Calu3 (cell line): ENCODE measurements around the gene VPS26A. TPM values are rescaled to one million over a fixed set of nuclear protein-coding genes. Genes with fewer than 3 reads are reported as not detected.

Experiments
- BruUV-seq: library from RNA; stranded (reverse); fragments of 400-500 nt; replicated peaks from 2 replicates; lab custom pipeline; 2021; lab: Mats Ljungman, UMichigan
- CTCF ChIA-PET: fragments of 300-600 bp; sonication (Branson Sonifier 250); formaldehyde crosslinking; loops from one replicate; lab custom pipeline; 2022; ENCODE audit warnings: antibody characterized with exemption; lab: Charles Lee
- DNase-seq: peaks from one replicate; pipeline ENCODE4 v3.0.0; 2022
- H3K27ac Mint-ChIP-seq: one replicate; pipeline ENCODE4 v1.8.0; 2022; ENCODE audit warnings: mixed read lengths; ENCODE audit not compliant: unreplicated experiment
- H3K27me3 Mint-ChIP-seq: one replicate; pipeline ENCODE4 v1.8.0; 2022; ENCODE audit warnings: mixed read lengths; ENCODE audit not compliant: unreplicated experiment
- H3K36me3 Mint-ChIP-seq: one replicate; pipeline ENCODE4 v1.8.0; 2022; ENCODE audit warnings: mild to moderate bottlenecking, moderate library complexity, mixed read lengths; ENCODE audit not compliant: insufficient read depth, unreplicated experiment
- H3K4me1 Mint-ChIP-seq: one replicate; pipeline ENCODE4 v1.8.0; 2022; ENCODE audit warnings: mild to moderate bottlenecking, low read depth, mixed read lengths; ENCODE audit not compliant: unreplicated experiment
- H3K4me3 Mint-ChIP-seq: one replicate; pipeline ENCODE4 v1.8.0; 2022; ENCODE audit warnings: mild to moderate bottlenecking, low read depth, moderate library complexity, mixed read lengths; ENCODE audit not compliant: unreplicated experiment
- H3K9me3 Mint-ChIP-seq: one replicate; pipeline ENCODE4 v1.8.0; 2022; ENCODE audit warnings: low read depth, mixed read lengths; ENCODE audit not compliant: unreplicated experiment
- intact Hi-C: fragments of 100-400 bp; cut with micrococcal nuclease; formaldehyde crosslinking; loops from one replicate; pipeline ENCODE4 v1.10.0; 2022; ENCODE audit not compliant: unreplicated experiment
- total RNA-seq: library from RNA; stranded (reverse); gene quantifications from 2 replicates; pipeline ENCODE4 v1.2.3, GENCODE V29; 2022
- TF ChIP-seq, protein P1 (sequence below): fragments of 200-600 bp; IDR thresholded peaks from one replicate; pipeline ENCODE4 v1.8.0; 2022; ENCODE audit warnings: antibody characterized with exemption; ENCODE audit not compliant: unreplicated experiment

VPS26A gene
- total RNA-seq, 1 experiment from 2014 or later, result 80.3 TPM

DNA sequence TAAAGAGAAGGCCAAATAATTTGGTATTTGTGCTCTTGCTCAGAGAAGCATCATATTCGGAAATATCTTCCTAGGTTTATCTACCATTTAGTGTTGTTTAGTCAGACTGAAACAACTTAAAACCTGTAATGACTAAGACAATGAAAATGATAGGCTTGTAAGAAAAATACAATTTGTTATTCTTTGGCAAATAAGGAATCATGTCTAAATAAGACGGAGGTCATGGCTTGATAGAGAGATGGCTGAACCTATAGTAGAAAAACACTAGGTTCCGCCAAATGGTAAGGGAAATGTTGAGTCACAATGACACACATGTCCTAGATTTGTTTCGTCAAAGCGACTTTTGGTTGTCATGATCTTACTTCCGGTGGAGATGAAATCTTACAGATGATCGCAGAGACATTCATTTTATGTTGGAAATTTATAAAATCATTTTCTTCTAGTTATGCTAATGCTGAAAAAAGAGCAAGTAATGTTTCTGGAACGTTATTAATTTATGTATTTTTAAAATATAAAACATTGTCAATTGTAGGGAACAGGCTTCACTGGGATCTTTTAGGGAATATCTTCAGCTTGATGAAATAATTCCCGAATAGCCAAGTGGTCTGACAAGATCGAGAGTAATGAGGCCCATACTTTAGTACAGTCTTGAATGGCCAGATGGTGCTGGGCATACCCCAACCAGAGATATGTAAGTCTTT, 35.0 kb upstream of the VPS26A start:
- CTCF ChIA-PET, result no interaction called here
- Mint-ChIP-seq H3K4me3 (no peak overlapping the region), H3K4me1 (no peaks in the 10 kb centered on the region), H3K9me3 (no peaks in the 10 kb centered on the region), H3K27me3 (no peaks in the 10 kb centered on the region), H3K27ac (no peak overlapping the region), H3K36me3 (no peaks in the 10 kb centered on the region)
- TF ChIP-seq, protein P1, sequence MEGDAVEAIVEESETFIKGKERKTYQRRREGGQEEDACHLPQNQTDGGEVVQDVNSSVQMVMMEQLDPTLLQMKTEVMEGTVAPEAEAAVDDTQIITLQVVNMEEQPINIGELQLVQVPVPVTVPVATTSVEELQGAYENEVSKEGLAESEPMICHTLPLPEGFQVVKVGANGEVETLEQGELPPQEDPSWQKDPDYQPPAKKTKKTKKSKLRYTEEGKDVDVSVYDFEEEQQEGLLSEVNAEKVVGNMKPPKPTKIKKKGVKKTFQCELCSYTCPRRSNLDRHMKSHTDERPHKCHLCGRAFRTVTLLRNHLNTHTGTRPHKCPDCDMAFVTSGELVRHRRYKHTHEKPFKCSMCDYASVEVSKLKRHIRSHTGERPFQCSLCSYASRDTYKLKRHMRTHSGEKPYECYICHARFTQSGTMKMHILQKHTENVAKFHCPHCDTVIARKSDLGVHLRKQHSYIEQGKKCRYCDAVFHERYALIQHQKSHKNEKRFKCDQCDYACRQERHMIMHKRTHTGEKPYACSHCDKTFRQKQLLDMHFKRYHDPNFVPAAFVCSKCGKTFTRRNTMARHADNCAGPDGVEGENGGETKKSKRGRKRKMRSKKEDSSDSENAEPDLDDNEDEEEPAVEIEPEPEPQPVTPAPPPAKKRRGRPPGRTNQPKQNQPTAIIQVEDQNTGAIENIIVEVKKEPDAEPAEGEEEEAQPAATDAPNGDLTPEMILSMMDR, result no peak
- BruUV-seq, result no TSS peak
- DNase-seq, result no peak
- intact Hi-C loops, result no loop called here

DNA sequence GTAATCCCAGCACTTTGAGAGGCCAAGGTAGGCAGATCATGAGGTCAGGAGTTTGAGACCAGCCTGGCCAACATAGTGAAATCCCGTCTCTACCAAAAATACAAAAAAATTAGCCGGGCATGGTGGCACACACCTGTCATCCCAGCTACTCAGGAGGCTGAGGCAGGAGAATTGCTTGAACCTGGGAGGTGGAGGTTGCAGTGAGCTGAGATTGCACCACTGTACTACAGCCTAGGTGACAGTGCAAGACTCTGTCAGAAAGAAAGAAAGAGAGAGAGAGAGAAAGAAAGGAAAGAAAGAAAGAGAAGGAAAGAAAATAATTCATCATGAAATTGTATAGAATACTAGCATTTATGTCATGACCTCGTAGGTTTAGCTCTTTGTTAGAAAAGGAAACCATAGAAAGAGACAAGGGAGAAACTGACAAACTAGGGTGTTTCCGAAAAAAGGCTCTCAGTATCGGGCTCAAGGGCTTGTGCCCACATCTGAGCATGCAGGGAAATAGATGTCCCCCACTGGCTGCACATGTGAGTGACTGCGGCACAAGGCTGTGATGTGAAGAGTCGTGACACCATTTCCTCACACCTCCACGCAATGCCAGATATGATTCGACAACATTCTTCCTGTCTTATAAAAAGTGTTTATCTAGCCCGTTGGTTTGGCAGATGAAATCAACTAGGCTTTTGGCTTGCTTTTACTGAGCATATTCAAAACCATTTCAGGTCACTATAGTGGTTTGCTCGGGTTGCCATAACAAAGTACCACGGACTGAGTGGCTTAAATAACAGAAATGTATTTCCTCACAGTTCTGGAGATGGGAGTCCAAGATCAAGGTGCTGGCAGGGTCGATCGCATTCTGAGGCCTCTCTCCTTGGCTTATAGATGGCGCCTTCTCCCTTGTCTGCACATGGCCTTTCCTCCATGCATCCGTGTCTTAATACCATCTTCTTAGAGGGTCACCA, 34.1 kb upstream of the VPS26A start:
- TF ChIP-seq, protein P1, result no peak
- no peaks in the 10 kb centered on the region for H3K4me1 Mint-ChIP-seq
- BruUV-seq, result no TSS peak
- CTCF ChIA-PET, result no interaction called here
- H3K36me3 Mint-ChIP-seq, result no peaks in the 10 kb centered on the region
- H3K9me3 Mint-ChIP-seq, result no peaks in the 10 kb centered on the region
- H3K4me3 Mint-ChIP-seq, result no peak overlapping the region
- DNase-seq, result no peak
- no peaks in the 10 kb centered on the region for H3K27me3 Mint-ChIP-seq
- no peak overlapping the region for H3K27ac Mint-ChIP-seq
- intact Hi-C loops, result no loop called here

DNA sequence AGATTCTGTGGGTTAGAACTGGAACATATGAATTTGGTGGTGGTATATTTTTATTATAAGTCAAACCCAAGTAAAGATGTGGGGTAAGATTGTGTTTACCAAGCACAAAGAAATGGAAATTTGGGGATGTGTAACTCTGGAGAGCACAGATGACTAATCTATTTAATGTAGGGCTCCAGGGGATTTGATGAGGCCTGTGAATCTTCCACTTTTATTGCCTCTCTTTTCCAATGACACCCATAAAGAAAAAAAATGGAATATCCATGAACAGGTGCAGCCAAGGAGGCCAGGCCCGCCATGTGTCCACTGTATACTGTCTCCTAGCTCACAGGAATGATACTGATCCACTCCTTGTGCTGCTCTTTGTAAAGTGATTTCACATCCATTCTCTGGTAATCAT, 33.3 kb upstream of the VPS26A start:
- H3K27ac Mint-ChIP-seq, result no peak overlapping the region
- H3K27me3 Mint-ChIP-seq, result no peaks in the 10 kb centered on the region
- no peak overlapping the region for H3K4me3 Mint-ChIP-seq
- intact Hi-C loops, result no loop called here
- no peaks in the 10 kb centered on the region for H3K36me3 Mint-ChIP-seq
- BruUV-seq, result no TSS peak
- H3K9me3 Mint-ChIP-seq, result no peaks in the 10 kb centered on the region
- CTCF ChIA-PET, result interaction anchor here (5.4 kb wide), 1 partner anchor 85 kb away, joined by 45 read pairs; no protein-coding TSS in a partner anchor
- TF ChIP-seq, protein P1, result no peak
- H3K4me1 Mint-ChIP-seq, result no peaks in the 10 kb centered on the region
- no peak for DNase-seq

DNA sequence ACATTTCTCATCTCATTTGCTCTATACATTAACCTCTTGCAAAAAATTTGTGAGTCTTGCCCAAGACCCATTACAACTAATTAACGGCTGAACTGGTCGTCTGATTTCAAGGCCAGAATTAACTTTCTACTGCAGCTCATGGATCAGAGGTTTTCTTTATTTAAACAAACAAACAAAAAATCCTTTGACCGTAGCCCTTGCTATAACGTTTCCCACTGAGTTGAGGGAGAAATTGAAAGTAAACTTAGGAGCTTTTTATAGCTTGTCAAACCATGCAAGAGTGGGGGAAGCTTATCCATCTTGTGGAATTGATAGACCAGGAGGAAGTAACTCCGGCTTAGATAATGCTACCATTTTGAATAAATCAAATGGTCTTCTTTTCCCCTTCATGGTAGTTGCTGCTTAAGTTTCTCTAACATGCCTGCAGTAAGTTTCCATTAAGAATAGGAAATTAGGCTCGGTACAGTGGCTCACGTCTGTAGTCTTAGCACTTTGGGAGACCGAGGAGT, 32.8 kb upstream of the VPS26A start:
- H3K27ac Mint-ChIP-seq, result no peak overlapping the region
- TF ChIP-seq, protein P1, result no peak
- intact Hi-C loops, result no loop called here
- CTCF ChIA-PET, result interaction anchor here (0.7 to 5.4 kb wide), 2 partner anchors 26 to 86 kb away, joined by 3 to 45 read pairs; no protein-coding TSS in a partner anchor
- BruUV-seq, result no TSS peak
- H3K4me1 Mint-ChIP-seq, result no peaks in the 10 kb centered on the region
- no peaks in the 10 kb centered on the region for H3K36me3 Mint-ChIP-seq
- DNase-seq, result no peak
- H3K27me3 Mint-ChIP-seq, result no peaks in the 10 kb centered on the region
- no peak overlapping the region for H3K4me3 Mint-ChIP-seq
- H3K9me3 Mint-ChIP-seq, result no peaks in the 10 kb centered on the region
